GM12878 (cell line): ENCODE data around the gene PHC2. TPM values are rescaled to one million over a fixed set of nuclear protein-coding genes. Genes with fewer than 3 reads are reported as not detected.

Source experiments
- ATAC-seq: fragments of 200-7000 bp; cut with Tn5 transposase; 3 replicates; pipeline ENCODE4 v1.9.1; 2020; ENCODE audit warnings: mild to moderate bottlenecking, moderate library complexity
- BruUV-seq: library from RNA; stranded (reverse); fragments of 400-500 nt; replicated peaks from 2 replicates; lab custom pipeline; 2021; lab: Mats Ljungman, UMichigan
- CTCF ChIA-PET: fragments of 300-600 bp; sonication (Branson Sonifier 250); formaldehyde crosslinking; extraction: SDS; loops from one replicate; lab custom pipeline; 2021; ENCODE audit warnings: inconsistent platforms; lab: Yijun Ruan, JAX
- POLR2A ChIA-PET: fragments of 350-600 bp; formaldehyde crosslinking; extraction: SDS; loops from one replicate; lab custom pipeline; 2021; ENCODE audit warnings: inconsistent platforms; lab: Charles Lee
- RAD21 ChIA-PET: fragments of 300-600 bp; sonication (Branson Sonifier 250); formaldehyde crosslinking; loops from one replicate; lab custom pipeline; 2023; ENCODE audit warnings: antibody characterized with exemption; ENCODE audit not compliant: unreplicated experiment; lab: Charles Lee
- SMC1A ChIA-PET: fragments of 300-600 bp; sonication (Branson Sonifier 250); formaldehyde crosslinking; loops from one replicate; lab custom pipeline; 2023; ENCODE audit not compliant: unreplicated experiment, uncharacterized antibody; lab: Charles Lee
- DNase-seq: peaks from one replicate; pipeline ENCODE4 v3.0.0-alpha.2; 2011; ENCODE audit warnings: low read depth, low spot score
- FAIRE-seq: peaks from 3 replicates; lab custom pipeline; 2011; peaks lifted over from hg19 to GRCh38; lab: Jason Lieb, UNC
- H2AFZ ChIP-seq: 2 replicates; pipeline ENCODE4 v1.6.0; 2011; ENCODE audit warnings: low read depth, low read length, control low read depth; ENCODE audit not compliant: control insufficient read depth
- H3K27ac ChIP-seq: 2 replicates; pipeline ENCODE4 v1.5.1; 2011; ENCODE audit warnings: control low read depth; ENCODE audit not compliant: control insufficient read depth, insufficient read depth
- H3K27me3 ChIP-seq, 2 experiments: replicated peaks in 1 of 2; 2 replicates each; pipeline versions ENCODE4 v1.6.0 to v1.6.1; 2011; ENCODE audit warnings: low read length in 1 of 2; ENCODE audit not compliant: control insufficient read depth in 2 of 2, insufficient read depth in 2 of 2
- H3K36me3 ChIP-seq, 2 experiments: 2 replicates each; pipeline ENCODE4 v1.5.1; 2011; ENCODE audit warnings: low read length in 1 of 2; ENCODE audit not compliant: control insufficient read depth in 2 of 2, insufficient read depth in 2 of 2
- H3K4me1 ChIP-seq: 2 replicates; pipeline ENCODE4 v1.6.1; 2011; ENCODE audit warnings: mild to moderate bottlenecking, low read length, moderate library complexity, mixed read lengths; ENCODE audit not compliant: control insufficient read depth, insufficient read depth
- H3K4me2 ChIP-seq: 2 replicates; pipeline ENCODE4 v1.6.0; 2011; ENCODE audit warnings: control low read depth; ENCODE audit not compliant: control insufficient read depth, insufficient read depth
- H3K4me3 ChIP-seq: fragments of 200-600 bp; sonication (generic); 2 replicates; pipeline ENCODE4 v1.5.1; 2016
- H3K79me2 ChIP-seq: 2 replicates; pipeline ENCODE4 v1.6.0; 2011; ENCODE audit warnings: low read length; ENCODE audit not compliant: control insufficient read depth, insufficient read depth
- H3K9ac ChIP-seq: 2 replicates; pipeline ENCODE4 v1.8.0; 2011; ENCODE audit warnings: low read length, control low read depth, mixed read lengths; ENCODE audit not compliant: control insufficient read depth, insufficient read depth
- H3K9me3 ChIP-seq: replicated peaks from 3 replicates; pipeline ENCODE4 v1.5.1; 2011; ENCODE audit warnings: mild to moderate bottlenecking, low read length; ENCODE audit not compliant: control insufficient read depth, insufficient read depth
- H4K20me1 ChIP-seq: 2 replicates; pipeline ENCODE4 v1.6.0; 2011; ENCODE audit not compliant: control insufficient read depth, insufficient read depth
- BACH1 ChIP-seq: fragments of 450-650 bp; IDR thresholded peaks from 2 replicates; pipeline ENCODE4 v1.6.1; 2017; ENCODE audit warnings: mild to moderate bottlenecking, borderline replicate concordance
- CEBPB ChIP-seq, 2 experiments: fragments of 150-350 bp in 1 of 2; IDR thresholded peaks; 2 replicates each; pipeline ENCODE4 v1.6.1; 2012 to 2014; ENCODE audit warnings: low read depth in 2 of 2, low read length in 2 of 2, borderline replicate concordance in 1 of 2, inconsistent platforms in 1 of 2
- EZH2 ChIP-seq: IDR thresholded peaks from 2 replicates; pipeline ENCODE4 v1.6.1; 2012; ENCODE audit warnings: low read depth, mild to moderate bottlenecking, control low read depth, inconsistent platforms, low read length, borderline replicate concordance; ENCODE audit not compliant: control insufficient read depth
- IRF4 ChIP-seq: IDR thresholded peaks from 2 replicates; pipeline ENCODE4 v1.6.1; 2011; ENCODE audit warnings: low read depth, low read length
- MXI1 ChIP-seq: fragments of 150-350 bp; IDR thresholded peaks from 2 replicates; pipeline ENCODE4 v1.6.1; 2011; ENCODE audit warnings: low read depth, mild to moderate bottlenecking, inconsistent platforms, low read length, improper control_type of control experiment
- RAD51 ChIP-seq: fragments of 450-650 bp; IDR thresholded peaks from 2 replicates; pipeline ENCODE4 v1.6.1; 2016; ENCODE audit warnings: moderate library complexity, mild to moderate bottlenecking, inconsistent platforms
- RUNX3 ChIP-seq: IDR thresholded peaks from 2 replicates; pipeline ENCODE4 v1.6.1; 2012; ENCODE audit warnings: low read length, inconsistent platforms
- YY1 ChIP-seq: IDR thresholded peaks from 2 replicates; pipeline ENCODE4 v1.6.1; 2011; ENCODE audit warnings: low read depth, mild to moderate bottlenecking, low read length
- ZNF384 ChIP-seq: IDR thresholded peaks from 2 replicates; pipeline ENCODE4 v1.6.1; 2012; ENCODE audit warnings: low read depth, mild to moderate bottlenecking, low read length, improper control_type of control experiment, borderline replicate concordance
- WGBS: methylation state at CpG from one replicate; pipeline ENCODE4 v1.1.6; 2016; ENCODE audit warnings: low lambda C conversion rate; ENCODE audit not compliant: insufficient replicate concordance, insufficient coverage; ENCODE audit errors: missing lambda C conversion rate; 5-methylcytosine and 5-hydroxymethylcytosine counted together
- in situ Hi-C: fragments of 300-500 bp; cut with MboI; formaldehyde crosslinking; loops from 9 replicates; pipeline ENCODE4 v1.14.3; 2018; ENCODE audit warnings: mixed read lengths
- intact Hi-C: fragments of 100-400 bp; cut with micrococcal nuclease; formaldehyde crosslinking; loops from one replicate; pipeline ENCODE4 v1.14.2; 2022; ENCODE audit not compliant: unreplicated experiment
- polyA plus RNA-seq, 11 experiments: library from polyadenylated mRNA; depleted of rRNA in 4 of 11; unstranded in 6 of 11; stranded (reverse) in 5 of 11; fragments of >200 nt; fragmentation: Nextera tagmentation in 4 of 11; fragmentation: Illumina TruSeq in 1 of 11; extraction: Ambion mirVana in 4 of 11; extraction: Trizol in 1 of 11; gene quantifications; 1 replicate in 1 of 11; 2 replicates in 10 of 11; pipeline versions ENCODE4 v1.2.1 to v1.2.3, GENCODE V29; 2011 to 2016; ENCODE audit warnings: inconsistent platforms in 2 of 11, missing spikeins in 2 of 11, low read depth in 1 of 11
- total RNA-seq, 4 experiments: library from RNA; depleted of rRNA in 3 of 4; stranded (reverse); fragments of >200 nt in 3 of 4; fragmentation: Illumina TruSeq in 1 of 4; extraction: Trizol in 1 of 4; gene quantifications; 2 replicates each; pipeline versions ENCODE4 v1.2.1 to v1.2.3, GENCODE V29; 2013 to 2021
- TF ChIP-seq, protein P1 (sequence below): fragments of 450-650 bp; formaldehyde crosslinking; IDR thresholded peaks from 2 replicates; pipeline ENCODE4 v1.4.0; 2020; ENCODE audit warnings: mild to moderate bottlenecking, moderate library complexity
- TF ChIP-seq, protein P2 (sequence below): fragments of 450-650 bp; IDR thresholded peaks from 2 replicates; pipeline ENCODE4 v1.6.1; 2017; ENCODE audit warnings: mild to moderate bottlenecking, low read depth, inconsistent platforms; ENCODE audit not compliant: poor library complexity, severe bottlenecking
- TF ChIP-seq, protein P3 (sequence below): fragments of 450-650 bp; IDR thresholded peaks from 2 replicates; pipeline ENCODE4 v1.6.1; 2016; ENCODE audit warnings: mild to moderate bottlenecking
- TF ChIP-seq, protein P4 (sequence below): IDR thresholded peaks from 2 replicates; pipeline ENCODE4 v1.6.1; 2011; ENCODE audit warnings: mild to moderate bottlenecking, low read depth, low read length, moderate library complexity; ENCODE audit not compliant: insufficient replicate concordance

The PHC2 gene
- total and polyA plus RNA-seq, 10 of the 15 experiments (the other 5 are each of a cell fraction or from before 2014, with no cell fraction given), result 2.0 to 35.9 (median 16.4) TPM

DNA sequence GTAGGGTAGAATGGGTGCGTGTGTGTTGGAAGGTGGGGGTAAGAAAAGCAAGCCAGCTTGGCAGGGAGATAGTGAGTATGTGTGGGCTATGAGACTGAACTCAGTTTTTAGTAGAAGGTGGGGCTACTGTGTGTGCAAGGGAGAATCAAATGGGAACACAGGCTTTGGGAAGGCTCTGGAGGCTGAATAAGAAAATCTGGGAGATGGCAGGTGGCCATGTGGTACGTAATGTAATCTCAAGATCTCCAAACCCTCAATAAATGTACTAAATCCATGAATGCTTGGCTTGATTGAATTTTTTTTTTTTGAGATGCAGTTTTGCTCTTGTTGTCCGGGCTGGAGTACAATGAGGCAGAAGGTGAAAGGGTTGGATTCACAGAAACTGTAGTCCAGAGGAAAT, 38.1 kb upstream of the PHC2 start (continued):
- TF ChIP-seq, protein P1, sequence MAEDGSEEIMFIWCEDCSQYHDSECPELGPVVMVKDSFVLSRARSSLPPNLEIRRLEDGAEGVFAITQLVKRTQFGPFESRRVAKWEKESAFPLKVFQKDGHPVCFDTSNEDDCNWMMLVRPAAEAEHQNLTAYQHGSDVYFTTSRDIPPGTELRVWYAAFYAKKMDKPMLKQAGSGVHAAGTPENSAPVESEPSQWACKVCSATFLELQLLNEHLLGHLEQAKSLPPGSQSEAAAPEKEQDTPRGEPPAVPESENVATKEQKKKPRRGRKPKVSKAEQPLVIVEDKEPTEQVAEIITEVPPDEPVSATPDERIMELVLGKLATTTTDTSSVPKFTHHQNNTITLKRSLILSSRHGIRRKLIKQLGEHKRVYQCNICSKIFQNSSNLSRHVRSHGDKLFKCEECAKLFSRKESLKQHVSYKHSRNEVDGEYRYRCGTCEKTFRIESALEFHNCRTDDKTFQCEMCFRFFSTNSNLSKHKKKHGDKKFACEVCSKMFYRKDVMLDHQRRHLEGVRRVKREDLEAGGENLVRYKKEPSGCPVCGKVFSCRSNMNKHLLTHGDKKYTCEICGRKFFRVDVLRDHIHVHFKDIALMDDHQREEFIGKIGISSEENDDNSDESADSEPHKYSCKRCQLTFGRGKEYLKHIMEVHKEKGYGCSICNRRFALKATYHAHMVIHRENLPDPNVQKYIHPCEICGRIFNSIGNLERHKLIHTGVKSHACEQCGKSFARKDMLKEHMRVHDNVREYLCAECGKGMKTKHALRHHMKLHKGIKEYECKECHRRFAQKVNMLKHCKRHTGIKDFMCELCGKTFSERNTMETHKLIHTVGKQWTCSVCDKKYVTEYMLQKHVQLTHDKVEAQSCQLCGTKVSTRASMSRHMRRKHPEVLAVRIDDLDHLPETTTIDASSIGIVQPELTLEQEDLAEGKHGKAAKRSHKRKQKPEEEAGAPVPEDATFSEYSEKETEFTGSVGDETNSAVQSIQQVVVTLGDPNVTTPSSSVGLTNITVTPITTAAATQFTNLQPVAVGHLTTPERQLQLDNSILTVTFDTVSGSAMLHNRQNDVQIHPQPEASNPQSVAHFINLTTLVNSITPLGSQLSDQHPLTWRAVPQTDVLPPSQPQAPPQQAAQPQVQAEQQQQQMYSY (CRISPR knock-in tag), result no peak
- TF ChIP-seq RAD51 (no peak), EZH2 (no peak)
- TF ChIP-seq, all 136 proteins: peak for 0

DNA sequence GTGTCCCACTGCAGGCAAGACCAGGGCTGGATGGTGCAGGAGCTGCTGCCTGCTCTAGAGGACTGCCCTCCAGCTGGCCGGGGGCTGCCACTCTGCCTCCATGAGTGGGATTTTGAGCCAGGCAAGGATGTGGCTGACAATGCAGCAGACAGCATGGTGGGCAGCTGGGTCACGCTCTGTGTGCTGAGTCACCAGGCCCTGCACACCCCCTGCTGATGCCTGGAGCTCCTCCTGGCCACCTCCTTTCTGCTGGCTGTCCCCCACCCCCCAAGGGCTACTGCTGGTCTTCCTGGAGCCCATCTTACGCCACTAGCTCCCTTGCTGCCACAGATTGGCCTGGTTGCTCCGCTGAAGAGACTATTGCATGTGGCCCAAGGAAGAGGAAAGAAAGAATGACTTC, 37.6 kb upstream of the PHC2 start:
- ATAC-seq, result no peak
- Histone ChIP-seq H3K79me2 (peaks cover 8% of the 10 kb centered on the region), H4K20me1 (no peaks in the 10 kb centered on the region), H3K9ac (no peak overlapping the region), H3K4me1 (peaks cover 16% of the 10 kb centered on the region), H3K9me3 (no peaks in the 10 kb centered on the region), H2AFZ (no peak overlapping the region), H3K4me2 (no peak overlapping the region), H3K4me3 (no peak overlapping the region), H3K27ac (no peak overlapping the region), H3K27me3 (no peaks in the 10 kb centered on the region), H3K36me3 (no peaks in the 10 kb centered on the region)
- WGBS, result 19% methylated on average over 4 of the region's 4 CpGs
- ChIA-PET RAD21 (interaction anchor here (0.7 to 6.3 kb wide), 6 partner anchors 8 to 173 kb away, joined by 3 to 103 read pairs (median 4); no protein-coding TSS in a partner anchor), POLR2A (no interaction called here), CTCF (interaction anchor here (0.6 to 9.8 kb wide), 11 partner anchors 8 to 444 kb away, joined by 3 to 239 read pairs (median 7); no protein-coding TSS in a partner anchor), SMC1A (interaction anchor here (0.8 to 8.8 kb wide), 6 partner anchors 11 to 356 kb away, joined by 3 to 149 read pairs (median 4); no protein-coding TSS in a partner anchor)
- FAIRE-seq, result no peak
- intact Hi-C loops (no loop called here), in situ Hi-C loops (loop anchor here (5.0 kb wide), 2 partner anchors 101 to 171 kb away; no protein-coding TSS in a partner anchor)
- BruUV-seq, result no TSS peak
- TF ChIP-seq RUNX3 (no peak), YY1 (no peak), CEBPB (IDR thresholded peaks at IDR 0.05; ENCODE audit: borderline replicate concordance in 1 of 2, low read depth in 2 of 2, low read length in 2 of 2) (no peak), BACH1 (no peak), IRF4 (no peak), MXI1 (no peak), ZNF384 (no peak)
- TF ChIP-seq, protein P2, sequence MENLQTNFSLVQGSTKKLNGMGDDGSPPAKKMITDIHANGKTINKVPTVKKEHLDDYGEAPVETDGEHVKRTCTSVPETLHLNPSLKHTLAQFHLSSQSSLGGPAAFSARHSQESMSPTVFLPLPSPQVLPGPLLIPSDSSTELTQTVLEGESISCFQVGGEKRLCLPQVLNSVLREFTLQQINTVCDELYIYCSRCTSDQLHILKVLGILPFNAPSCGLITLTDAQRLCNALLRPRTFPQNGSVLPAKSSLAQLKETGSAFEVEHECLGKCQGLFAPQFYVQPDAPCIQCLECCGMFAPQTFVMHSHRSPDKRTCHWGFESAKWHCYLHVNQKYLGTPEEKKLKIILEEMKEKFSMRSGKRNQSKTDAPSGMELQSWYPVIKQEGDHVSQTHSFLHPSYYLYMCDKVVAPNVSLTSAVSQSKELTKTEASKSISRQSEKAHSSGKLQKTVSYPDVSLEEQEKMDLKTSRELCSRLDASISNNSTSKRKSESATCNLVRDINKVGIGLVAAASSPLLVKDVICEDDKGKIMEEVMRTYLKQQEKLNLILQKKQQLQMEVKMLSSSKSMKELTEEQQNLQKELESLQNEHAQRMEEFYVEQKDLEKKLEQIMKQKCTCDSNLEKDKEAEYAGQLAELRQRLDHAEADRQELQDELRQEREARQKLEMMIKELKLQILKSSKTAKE, result no peak
- TF ChIP-seq, protein P3, sequence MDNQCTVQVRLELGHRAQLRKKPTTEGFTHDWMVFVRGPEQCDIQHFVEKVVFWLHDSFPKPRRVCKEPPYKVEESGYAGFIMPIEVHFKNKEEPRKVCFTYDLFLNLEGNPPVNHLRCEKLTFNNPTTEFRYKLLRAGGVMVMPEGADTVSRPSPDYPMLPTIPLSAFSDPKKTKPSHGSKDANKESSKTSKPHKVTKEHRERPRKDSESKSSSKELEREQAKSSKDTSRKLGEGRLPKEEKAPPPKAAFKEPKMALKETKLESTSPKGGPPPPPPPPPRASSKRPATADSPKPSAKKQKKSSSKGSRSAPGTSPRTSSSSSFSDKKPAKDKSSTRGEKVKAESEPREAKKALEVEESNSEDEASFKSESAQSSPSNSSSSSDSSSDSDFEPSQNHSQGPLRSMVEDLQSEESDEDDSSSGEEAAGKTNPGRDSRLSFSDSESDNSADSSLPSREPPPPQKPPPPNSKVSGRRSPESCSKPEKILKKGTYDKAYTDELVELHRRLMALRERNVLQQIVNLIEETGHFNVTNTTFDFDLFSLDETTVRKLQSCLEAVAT, result no peak
- TF ChIP-seq, protein P4, sequence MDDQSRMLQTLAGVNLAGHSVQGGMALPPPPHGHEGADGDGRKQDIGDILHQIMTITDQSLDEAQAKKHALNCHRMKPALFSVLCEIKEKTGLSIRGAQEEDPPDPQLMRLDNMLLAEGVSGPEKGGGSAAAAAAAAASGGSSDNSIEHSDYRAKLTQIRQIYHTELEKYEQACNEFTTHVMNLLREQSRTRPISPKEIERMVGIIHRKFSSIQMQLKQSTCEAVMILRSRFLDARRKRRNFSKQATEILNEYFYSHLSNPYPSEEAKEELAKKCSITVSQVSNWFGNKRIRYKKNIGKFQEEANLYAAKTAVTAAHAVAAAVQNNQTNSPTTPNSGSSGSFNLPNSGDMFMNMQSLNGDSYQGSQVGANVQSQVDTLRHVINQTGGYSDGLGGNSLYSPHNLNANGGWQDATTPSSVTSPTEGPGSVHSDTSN, result no peak
- DNase-seq, result no peak
